HG02588 (cell line): ENCODE measurements around the gene GPR37L1.
A peak's percentile ranks its signal among the peaks of the same experiment; 100 is the strongest.
"Not testable (repeated sequence)": the region's sequence is repeated elsewhere in the genome, so short reads cannot be mapped to it uniquely, and the experiment has no call there.

ENCODE experiments used
- ATAC-seq: cut with Tn5 transposase; IDR thresholded peaks from one replicate; pipeline ENCODE4 v1.9.1; 2021; ENCODE audit warnings: mild to moderate bottlenecking, moderate library complexity; ENCODE audit not compliant: unreplicated experiment

The GPR37L1 gene

GRCh38 chr1:202133001-202133400 lies 10.3 kb downstream of the GPR37L1 start:
- ATAC-seq, result no peak

- ATAC-seq, result no peak
These were observed 10.8 kb downstream of the GPR37L1 start for GRCh38 chr1:202133496-202133895.

- ATAC-seq, result no peak
These were observed 11.3 kb downstream of the GPR37L1 start for GRCh38 chr1:202133989-202134388.

- ATAC-seq, result no peak
These were observed 12.0 kb downstream of the GPR37L1 start for GRCh38 chr1:202134645-202135172.

GRCh38 chr1:202135221-202135721 lies 12.6 kb downstream of the GPR37L1 start:
- peak; percentile 74 for ATAC-seq

GRCh38 chr1:202140833-202141232 lies 18.1 kb downstream of the GPR37L1 start:
- ATAC-seq, result no peak

- ATAC-seq, result not testable (repeated sequence)
These were observed 18.8 kb downstream of the GPR37L1 start for GRCh38 chr1:202141468-202141867.

GRCh38 chr1:202143011-202143767 lies 20.5 kb downstream of the GPR37L1 start:
- ATAC-seq, result peak; percentile 20

- ATAC-seq, result peak; percentile 49
These were observed 21.2 kb downstream of the GPR37L1 start for GRCh38 chr1:202143768-202144401.

- peak; percentile 56 for ATAC-seq
These were observed 21.8 kb downstream of the GPR37L1 start, which contains the start of gene ARL8A for GRCh38 chr1:202144402-202145067. Gene ARL8A, minus strand, starts transcription at chr1:202144737. Its CDS starts 165 bp downstream, at chr1:202144572.

GRCh38 chr1:202145068-202145743 lies 22.5 kb downstream of the GPR37L1 start:
- ATAC-seq, result no peak

GRCh38 chr1:202145744-202146140 lies 23.0 kb downstream of the GPR37L1 start:
- not testable (repeated sequence) for ATAC-seq

- no peak for ATAC-seq
These were observed 23.6 kb downstream of the GPR37L1 start for GRCh38 chr1:202146279-202146678.

GRCh38 chr1:202146993-202147392 lies 24.3 kb downstream of the GPR37L1 start:
- ATAC-seq, result no peak

- no peak for ATAC-seq
These were observed 25.7 kb downstream of the GPR37L1 start for GRCh38 chr1:202148391-202148790.

GRCh38 chr1:202149566-202149965 lies 26.8 kb downstream of the GPR37L1 start:
- no peak for ATAC-seq

GRCh38 chr1:202150187-202150586 lies 27.5 kb downstream of the GPR37L1 start:
- ATAC-seq, result no peak

GRCh38 chr1:202150602-202151001 lies 27.9 kb downstream of the GPR37L1 start:
- ATAC-seq, result no peak

GRCh38 chr1:202151045-202151444 lies 28.3 kb downstream of the GPR37L1 start:
- no peak for ATAC-seq

GRCh38 chr1:202152399-202152798 lies 29.7 kb downstream of the GPR37L1 start:
- ATAC-seq, result no peak

GRCh38 chr1:202153284-202153683 lies 30.6 kb downstream of the GPR37L1 start:
- ATAC-seq, result no peak
